ENCODE measurements around the gene MAEA. TPM values are rescaled to one million over a fixed set of nuclear protein-coding genes. Genes with fewer than 3 reads are reported as not detected.

The MAEA gene
- total RNA-seq, 2 experiments from 2014 or later: 61.5 to 63.2 TPM

DNA sequence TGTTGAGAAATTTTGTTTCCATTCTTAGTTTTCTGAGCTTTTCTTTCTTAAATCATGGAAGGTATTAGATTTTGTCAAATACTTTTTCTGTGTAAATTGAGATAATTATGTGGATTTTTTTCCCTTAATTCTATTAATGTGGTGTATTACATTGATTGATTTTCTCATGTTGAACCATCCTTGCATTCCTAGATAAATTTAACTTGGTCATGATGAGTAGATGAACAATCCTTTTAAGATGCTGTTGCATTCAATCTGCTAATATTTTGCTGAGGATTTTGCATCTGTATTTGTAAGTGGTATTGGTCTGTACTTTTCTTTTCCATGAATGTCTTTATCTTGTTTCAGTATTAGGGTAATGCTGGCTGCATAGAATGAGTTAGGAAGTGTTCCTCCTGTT, 20.5 kb upstream of the MAEA start:
- intact Hi-C loops (cut with DNase I, micrococcal nuclease): loop anchor here in 1 of 2 experiments (5.0 kb wide), 1 partner anchor 78 kb away; the partner anchor contains the start of gene UVSSA
- no peaks in the 10 kb centered on the region for H3K36me3 ChIP-seq (ENCODE audit: insufficient read depth, low read length)
- no peak for DNase-seq
- TF ChIP-seq, protein P1, sequence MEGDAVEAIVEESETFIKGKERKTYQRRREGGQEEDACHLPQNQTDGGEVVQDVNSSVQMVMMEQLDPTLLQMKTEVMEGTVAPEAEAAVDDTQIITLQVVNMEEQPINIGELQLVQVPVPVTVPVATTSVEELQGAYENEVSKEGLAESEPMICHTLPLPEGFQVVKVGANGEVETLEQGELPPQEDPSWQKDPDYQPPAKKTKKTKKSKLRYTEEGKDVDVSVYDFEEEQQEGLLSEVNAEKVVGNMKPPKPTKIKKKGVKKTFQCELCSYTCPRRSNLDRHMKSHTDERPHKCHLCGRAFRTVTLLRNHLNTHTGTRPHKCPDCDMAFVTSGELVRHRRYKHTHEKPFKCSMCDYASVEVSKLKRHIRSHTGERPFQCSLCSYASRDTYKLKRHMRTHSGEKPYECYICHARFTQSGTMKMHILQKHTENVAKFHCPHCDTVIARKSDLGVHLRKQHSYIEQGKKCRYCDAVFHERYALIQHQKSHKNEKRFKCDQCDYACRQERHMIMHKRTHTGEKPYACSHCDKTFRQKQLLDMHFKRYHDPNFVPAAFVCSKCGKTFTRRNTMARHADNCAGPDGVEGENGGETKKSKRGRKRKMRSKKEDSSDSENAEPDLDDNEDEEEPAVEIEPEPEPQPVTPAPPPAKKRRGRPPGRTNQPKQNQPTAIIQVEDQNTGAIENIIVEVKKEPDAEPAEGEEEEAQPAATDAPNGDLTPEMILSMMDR (IDR thresholded peaks at IDR 0.05): no peak
- no peak overlapping the region for H3K27ac ChIP-seq (ENCODE audit: low read depth in 1 of 2, low read length in 2 of 2)
- no peak overlapping the region for H3K4me3 Mint-ChIP-seq
- no peaks in the 10 kb centered on the region for H3K36me3 Mint-ChIP-seq (ENCODE audit: low read depth)
- H3K9me3 ChIP-seq (ENCODE audit: control insufficient read depth in 1 of 2, insufficient read depth in 1 of 2, low read length in 2 of 2): peaks cover 0 to 7% of the 10 kb centered on the region in 2 experiments
- no peaks in the 10 kb centered on the region for H3K9me3 Mint-ChIP-seq
- peaks cover 14% of the 10 kb centered on the region for H3K4me1 Mint-ChIP-seq (ENCODE audit: low read depth)
- H3K4me1 ChIP-seq (ENCODE audit: insufficient read depth, low read length): peaks cover 4% of the 10 kb centered on the region
- ATAC-seq (ENCODE audit: poor library complexity): no peak
- POLR2A ChIA-PET: interaction anchor here (6.1 kb wide), 1 partner anchor 20 kb away, joined by 48 read pairs; the partner anchor contains the start of gene CTBP1
- no peaks in the 10 kb centered on the region for H3K27me3 ChIP-seq (ENCODE audit: control insufficient read depth in 1 of 2, insufficient read depth in 2 of 2, low read length in 2 of 2)
- CTCF ChIA-PET: interaction anchor here (1.1 to 4.1 kb wide), 6 partner anchors 17 to 138 kb away, joined by 3 to 38 read pairs (median 20); partner anchors contain the start of gene CTBP1
- no peak overlapping the region for H3K27ac Mint-ChIP-seq
- no peak overlapping the region for H3K4me3 ChIP-seq (ENCODE audit: low read length)
- no peaks in the 10 kb centered on the region for H3K27me3 Mint-ChIP-seq

DNA sequence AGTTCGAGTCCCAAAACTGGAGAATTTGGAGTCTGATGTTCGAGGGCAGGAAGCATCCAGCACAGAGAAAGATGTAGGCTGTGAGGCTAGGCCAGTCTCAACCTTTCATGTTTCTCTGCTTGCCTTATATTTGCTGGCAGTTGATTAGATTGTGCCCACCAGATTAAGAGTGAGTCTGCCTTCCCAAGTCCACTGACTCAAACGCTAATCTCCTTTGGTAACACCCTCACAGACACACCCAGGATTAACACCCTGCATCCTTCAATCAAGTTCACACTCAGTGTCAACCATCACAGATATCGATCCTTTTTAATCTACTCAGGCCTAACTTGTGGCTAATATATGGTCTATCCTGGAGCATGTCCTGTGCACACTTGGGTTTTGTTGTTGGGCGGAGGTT, 18.0 kb upstream of the MAEA start:
- peaks cover 4% of the 10 kb centered on the region for H3K4me1 ChIP-seq (ENCODE audit: insufficient read depth, low read length)
- intact Hi-C loops (cut with DNase I, micrococcal nuclease): no loop called here
- H3K36me3 ChIP-seq (ENCODE audit: insufficient read depth, low read length): no peaks in the 10 kb centered on the region
- Mint-ChIP-seq H3K27me3 (no peaks in the 10 kb centered on the region), H3K36me3 (ENCODE audit: low read depth) (no peaks in the 10 kb centered on the region), H3K4me3 (no peak overlapping the region), H3K27ac (no peak overlapping the region), H3K4me1 (ENCODE audit: low read depth) (peaks cover 14% of the 10 kb centered on the region), H3K9me3 (no peaks in the 10 kb centered on the region)
- DNase-seq (no peak), ATAC-seq (ENCODE audit: poor library complexity) (no peak)
- no peak overlapping the region for H3K27ac ChIP-seq (ENCODE audit: low read depth in 1 of 2, low read length in 2 of 2)
- ChIA-PET POLR2A (no interaction called here), CTCF (no interaction called here)
- H3K4me3 ChIP-seq (ENCODE audit: low read length): no peak overlapping the region
- TF ChIP-seq, protein P1 (IDR thresholded peaks at IDR 0.05): no peak
- peaks cover 0 to 7% of the 10 kb centered on the region in 2 experiments for H3K9me3 ChIP-seq (ENCODE audit: control insufficient read depth in 1 of 2, insufficient read depth in 1 of 2, low read length in 2 of 2)
- no peaks in the 10 kb centered on the region for H3K27me3 ChIP-seq (ENCODE audit: control insufficient read depth in 1 of 2, insufficient read depth in 2 of 2, low read length in 2 of 2)

DNA sequence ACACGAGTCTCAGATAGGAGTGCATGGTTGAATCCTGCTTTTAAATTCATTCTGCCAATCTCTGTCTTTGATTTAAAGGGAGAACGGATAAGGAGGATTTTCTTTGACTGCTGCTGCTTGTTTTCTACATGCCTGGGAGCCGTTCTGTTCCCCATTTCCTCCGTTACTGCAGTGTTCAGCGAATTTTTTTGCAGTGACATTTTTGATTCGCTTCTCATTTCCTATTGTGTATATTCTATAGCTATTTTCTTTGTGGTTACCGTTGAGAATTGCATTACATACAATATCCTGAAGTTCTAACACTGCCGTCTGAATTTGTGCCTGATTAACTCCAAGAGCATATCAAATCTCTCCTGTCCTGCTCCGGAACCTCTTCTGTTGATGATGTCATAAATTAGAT, 14.8 kb upstream of the MAEA start:
- TF ChIP-seq, protein P1 (IDR thresholded peaks at IDR 0.05): no peak
- H3K4me3 ChIP-seq (ENCODE audit: low read length): no peak overlapping the region
- ATAC-seq (ENCODE audit: poor library complexity) (no peak), DNase-seq (no peak)
- no peak overlapping the region for H3K27ac ChIP-seq (ENCODE audit: low read depth in 1 of 2, low read length in 2 of 2)
- H3K36me3 ChIP-seq (ENCODE audit: insufficient read depth, low read length): no peaks in the 10 kb centered on the region
- intact Hi-C loops (cut with DNase I, micrococcal nuclease): no loop called here
- H3K36me3 Mint-ChIP-seq (ENCODE audit: low read depth): no peaks in the 10 kb centered on the region
- H3K4me1 ChIP-seq (ENCODE audit: insufficient read depth, low read length): no peaks in the 10 kb centered on the region
- no peaks in the 10 kb centered on the region for H3K9me3 Mint-ChIP-seq
- H3K9me3 ChIP-seq (ENCODE audit: control insufficient read depth in 1 of 2, insufficient read depth in 1 of 2, low read length in 2 of 2): no peaks in the 10 kb centered on the region
- POLR2A ChIA-PET: no interaction called here
- no peaks in the 10 kb centered on the region for H3K4me1 Mint-ChIP-seq (ENCODE audit: low read depth)
- CTCF ChIA-PET: no interaction called here
- H3K27me3 Mint-ChIP-seq: no peaks in the 10 kb centered on the region
- H3K4me3 Mint-ChIP-seq: no peak overlapping the region
- H3K27ac Mint-ChIP-seq: no peak overlapping the region
- H3K27me3 ChIP-seq (ENCODE audit: control insufficient read depth in 1 of 2, insufficient read depth in 2 of 2, low read length in 2 of 2): no peaks in the 10 kb centered on the region
